ENCODE data around the gene PCDH8. TPM values are rescaled to one million over a fixed set of nuclear protein-coding genes. Genes with fewer than 3 reads are reported as not detected.
A peak's percentile ranks its signal among the peaks of the same experiment; 100 is the strongest.

Gene PCDH8
- total and polyA plus RNA-seq, 10 of the 15 experiments (the other 5 are each of a cell fraction or from before 2014, with no cell fraction given), result 0.03 to 0.86 (median 0.45) TPM; not detected in 1

GRCh38 chr13:52850396-52851136, 2.1 kb upstream of the PCDH8 start (continued):
- TF ChIP-seq HSF1 (IDR thresholded peaks at IDR 0.05; ENCODE audit: low read depth, low read length) (no peak), CBX3 (IDR thresholded peaks at IDR 0.05; ENCODE audit: borderline replicate concordance, low read depth) (no peak), NKRF (conservative IDR thresholded peaks at IDR 0.05) (peak; percentile 84), POLR2A (IDR thresholded peaks at IDR 0.05; ENCODE audit: low read depth, low read length) (0 out of 2 replicates have a peak, but pooled peaks have one; percentile 45), ZBTB4 (CRISPR knock-in tag; IDR thresholded peaks at IDR 0.05) (no peak), RUNX3 (IDR thresholded peaks at IDR 0.05; ENCODE audit: low read length) (no peak; the same call in 1 of the 2 replicates), KLF5 (IDR thresholded peaks at IDR 0.05; ENCODE audit: partially characterized antibody) (no peak), ETV6 (conservative IDR thresholded peaks at IDR 0.05 in 1 of 2, IDR thresholded peaks at IDR 0.05 in 1 of 2; ENCODE audit: borderline replicate concordance in 1 of 2, low read depth in 1 of 2) (no peak; a peak in 1 of 4 replicates), NR2C2 (IDR thresholded peaks at IDR 0.05; ENCODE audit: borderline replicate concordance, control insufficient read depth, insufficient read length, low read depth) (no peak), REST (IDR thresholded peaks at IDR 0.05; ENCODE audit: low read depth, low read length) (peak; percentile 99), ZBTB40 (IDR thresholded peaks at IDR 0.05; ENCODE audit: borderline replicate concordance) (peak; percentile 76), ATF7 (IDR thresholded peaks at IDR 0.05; ENCODE audit: low read depth) (no peak)

Data from GM12878 (cell line).